Spleen (tissue), 11 donors: Measurements from ENCODE around the gene EPYC. TPM values are rescaled to one million over a fixed set of nuclear protein-coding genes. Genes with fewer than 3 reads are reported as not detected.

Source experiments
- DNase-seq: peaks from one replicate; pipeline ENCODE4 v3.0.0-alpha.2; 2020
- H3K27ac ChIP-seq, 8 donors: fragments of 200-600 bp; sonication (generic) in 7 of 8; 1 replicate in 4 of 8; 2 replicates in 4 of 8; pipeline versions ENCODE4 v1.5.0 to v1.8.0; 2016 to 2021; ENCODE audit warnings: inconsistent platforms in 4 of 8, mild to moderate bottlenecking in 4 of 8, moderate library complexity in 1 of 8
- H3K27me3 ChIP-seq, 7 donors: fragments of 200-600 bp; sonication (generic) in 6 of 7; replicated peaks in 1 of 7; 1 replicate in 4 of 7; 2 replicates in 3 of 7; pipeline versions ENCODE4 v1.5.0 to v1.8.0; 2016 to 2021; ENCODE audit warnings: inconsistent platforms in 3 of 7, mild to moderate bottlenecking in 1 of 7
- H3K36me3 ChIP-seq, 6 donors: fragments of 200-600 bp; sonication (generic) in 5 of 6; 1 replicate in 4 of 6; 2 replicates in 2 of 6; pipeline versions ENCODE4 v1.5.0 to v1.8.0; 2016 to 2021; ENCODE audit warnings: inconsistent platforms in 2 of 6
- H3K4me1 ChIP-seq, 6 donors: fragments of 200-600 bp; sonication (generic) in 5 of 6; 1 replicate in 3 of 6; 2 replicates in 3 of 6; pipeline versions ENCODE4 v1.5.0 to v1.8.0; 2016 to 2021; ENCODE audit warnings: inconsistent platforms in 3 of 6
- H3K4me3 ChIP-seq, 8 donors: fragments of 200-600 bp; sonication (generic) in 7 of 8; 1 replicate in 4 of 8; 2 replicates in 4 of 8; pipeline versions ENCODE4 v1.5.0 to v1.8.0; 2016 to 2021; ENCODE audit warnings: inconsistent platforms in 4 of 8, mild to moderate bottlenecking in 4 of 8, moderate library complexity in 2 of 8
- H3K9me3 ChIP-seq, 8 donors: fragments of 200-600 bp; sonication (generic) in 7 of 8; 1 replicate in 4 of 8; 2 replicates in 4 of 8; pipeline versions ENCODE4 v1.5.0 to v1.8.0; 2016 to 2021; ENCODE audit warnings: inconsistent platforms in 4 of 8
- CTCF ChIP-seq, 11 experiments: fragments of 200-600 bp in 7 of 11; fragments of 450-650 bp in 4 of 11; sonication (generic) in 4 of 11; IDR thresholded peaks in 8 of 11; conservative IDR thresholded peaks in 3 of 11; 1 replicate in 7 of 11; 2 replicates in 4 of 11; pipeline versions ENCODE4 v1.4.0 to v1.8.0; 2016 to 2021; ENCODE audit warnings: antibody characterized with exemption in 11 of 11, inconsistent platforms in 4 of 11, mild to moderate bottlenecking in 1 of 11
- POLR2A ChIP-seq, 3 donors: fragments of 450-650 bp; IDR thresholded peaks; one replicate each; pipeline ENCODE4 v1.5.1; 2017; ENCODE audit warnings: antibody characterized with exemption in 3 of 3, mild to moderate bottlenecking in 1 of 3
- POLR2AphosphoS5 ChIP-seq, 3 donors: sonication (generic); formaldehyde crosslinking; IDR thresholded peaks; one replicate each; pipeline ENCODE4 v1.5.1; 2017; ENCODE audit warnings: antibody characterized with exemption in 3 of 3
- WGBS, 5 donors: extraction: QIAGEN DNeasy Blood & Tissue Kit in 3 of 5; methylation state at CpG; one replicate each; pipeline versions ENCODE4 v1.1.5 to v1.1.7; 2013 to 2018; 5-methylcytosine and 5-hydroxymethylcytosine counted together
- intact Hi-C: fragments of 100-400 bp; cut with DNase I; formaldehyde crosslinking; loops from one replicate; pipeline ENCODE4 v1.15.0; 2023; ENCODE audit warnings: low total_unique reads
- polyA plus RNA-seq, 3 donors: library from polyadenylated mRNA; stranded (reverse); fragments of 200-250 nt; gene quantifications; one replicate each; pipeline ENCODE4 v1.2.1, GENCODE V29; 2013
- total RNA-seq, 7 donors: library from RNA; depleted of rRNA in 3 of 7; stranded (reverse); fragments of >200 nt in 3 of 7; fragmentation: NEBNext Ultra II Directional in 4 of 7; extraction: Animal tissue kit (Norgen Biotek cat#: 25700) in 4 of 7; gene quantifications; one replicate each; pipeline versions ENCODE4 v1.1.0 to v1.2.1, GENCODE V29; 2016 to 2021
- donor health status: healthy with polysubstance abuse.
- donor health status: DM: no; HTN: no; CAD: no; lungs with moderate emphysema.
- donor health status: DM: no; HTN: no; CAD: no.
- donor health status: Bipolar disorder and iron deficiency.
- donor health status: healthy.
- donor health status: DM: no; HTN: no; CAD: no.
- donor health status: DM: yes; HTN: yes; CAD: no.

The EPYC gene
- total and polyA plus RNA-seq, 10 donors = 0.08 TPM; not detected in 9

GRCh38 chr12:91001306-91001705 lies 3.5 kb downstream of the EPYC start:
- H3K36me3 ChIP-seq = no peaks in the 10 kb centered on the region
- H3K27ac ChIP-seq = no peak overlapping the region
- H3K4me3 ChIP-seq = no peak overlapping the region
- H3K9me3 ChIP-seq = no peaks in the 10 kb centered on the region
- H3K4me1 ChIP-seq = no peaks in the 10 kb centered on the region
- DNase-seq = no peak
- 74 to 89% (median 78%) methylated on average over 1 of the region's 1 CpG for WGBS, 5 donors
- intact Hi-C loops = no loop called here
- H3K27me3 ChIP-seq = no peaks in the 10 kb centered on the region
- TF ChIP-seq CTCF (IDR thresholded peaks at IDR 0.05 in 8 of 11, conservative IDR thresholded peaks at IDR 0.05 in 3 of 11) = no peak

- H3K9me3 ChIP-seq = no peaks in the 10 kb centered on the region
- no peak overlapping the region for H3K27ac ChIP-seq
- H3K4me1 ChIP-seq = no peaks in the 10 kb centered on the region
- intact Hi-C loops = no loop called here
- WGBS, 5 donors = 85 to 94% (median 91%) methylated on average over 2 of the region's 2 CpGs
- H3K4me3 ChIP-seq = no peak overlapping the region
- DNase-seq = no peak
- no peaks in the 10 kb centered on the region for H3K27me3 ChIP-seq
- H3K36me3 ChIP-seq = no peaks in the 10 kb centered on the region
- TF ChIP-seq POLR2A (IDR thresholded peaks at IDR 0.05) (no peak), POLR2AphosphoS5 (IDR thresholded peaks at IDR 0.05) (no peak), CTCF (IDR thresholded peaks at IDR 0.05 in 8 of 11, conservative IDR thresholded peaks at IDR 0.05 in 3 of 11) (no peak)
Measured at GRCh38 chr12:90999966-91000365, 4.8 kb downstream of the EPYC start.

- no peak overlapping the region for H3K4me3 ChIP-seq
- no peaks in the 10 kb centered on the region for H3K9me3 ChIP-seq
- 79 to 89% (median 81%) methylated on average over 2 of the region's 2 CpGs for WGBS, 5 donors
- TF ChIP-seq POLR2AphosphoS5 (IDR thresholded peaks at IDR 0.05) (no peak), CTCF (IDR thresholded peaks at IDR 0.05 in 8 of 11, conservative IDR thresholded peaks at IDR 0.05 in 3 of 11) (no peak), POLR2A (IDR thresholded peaks at IDR 0.05) (no peak)
- no peak for DNase-seq
- H3K36me3 ChIP-seq = no peaks in the 10 kb centered on the region
- no peaks in the 10 kb centered on the region for H3K27me3 ChIP-seq
- no peaks in the 10 kb centered on the region for H3K4me1 ChIP-seq
- H3K27ac ChIP-seq = no peak overlapping the region
- intact Hi-C loops = no loop called here
Measured at GRCh38 chr12:90999527-90999926, 5.2 kb downstream of the EPYC start.

- Histone ChIP-seq H3K36me3 (no peaks in the 10 kb centered on the region), H3K27me3 (no peaks in the 10 kb centered on the region), H3K9me3 (no peaks in the 10 kb centered on the region), H3K27ac (no peak overlapping the region), H3K4me1 (no peaks in the 10 kb centered on the region), H3K4me3 (no peak overlapping the region)
- DNase-seq = no peak
- intact Hi-C loops = no loop called here
- WGBS, 5 donors = 90 to 98% (median 95%) methylated on average over 2 of the region's 2 CpGs
- TF ChIP-seq CTCF (IDR thresholded peaks at IDR 0.05 in 8 of 11, conservative IDR thresholded peaks at IDR 0.05 in 3 of 11) (no peak), POLR2AphosphoS5 (IDR thresholded peaks at IDR 0.05) (no peak), POLR2A (IDR thresholded peaks at IDR 0.05) (no peak)
Measured at GRCh38 chr12:90995010-90995409, 9.8 kb downstream of the EPYC start.
